ENCODE data around the gene ACTR3C. TPM values are rescaled to one million over a fixed set of nuclear protein-coding genes. Genes with fewer than 3 reads are reported as not detected.

The ACTR3C gene
- total and polyA plus RNA-seq, 2 of the 13 experiments (the other 11 are each of a cell fraction or from before 2014, with no cell fraction given) = 3.8 to 7.5 TPM

GRCh38 chr7:150339409-150339809 is 16.1 kb upstream of the ACTR3C start:
- no peaks in the 10 kb centered on the region for H3K9me3 ChIP-seq (ENCODE audit: low read length)
- no peaks in the 10 kb centered on the region; a peak in 1 of 5 replicates for H3K27me3 ChIP-seq (ENCODE audit: control insufficient read depth in 1 of 2, insufficient read depth in 2 of 2, low read length in 2 of 2)
- no peak for ATAC-seq
- peaks cover 3% of the 10 kb centered on the region for H3K79me2 ChIP-seq (ENCODE audit: insufficient read depth, low read length)
- ChIA-PET POLR2A (interaction anchor here (1.1 to 4.5 kb wide), 7 partner anchors 9 to 50 kb away, joined by 5 to 26 read pairs (median 7); partner anchors contain the start of genes ACTR3C and LRRC61), CTCF (ENCODE audit: low intra/inter-chr PET ratio, low total read pairs) (no interaction called here)
- peaks cover 41% of the 10 kb centered on the region for H3K4me1 ChIP-seq (ENCODE audit: insufficient read depth, low read length)
- in situ Hi-C loops (cut with HindIII; ENCODE audit: extremely low pct_ligation_motif_present, low pct_unique_long_range_greater_than_20kb) (no loop called here), intact Hi-C loops (cut with micrococcal nuclease; ENCODE audit: unreplicated experiment) (no loop called here)
- 86% methylated on average over 9 of the region's 9 CpGs for WGBS (ENCODE audit: low lambda C conversion rate)
- H3K36me3 ChIP-seq (replicated peaks in 1 of 2; ENCODE audit: control insufficient read depth in 1 of 2, insufficient read depth in 2 of 2, low read length in 2 of 2) = peaks cover 6 to 7% of the 10 kb centered on the region in 2 experiments; a peak in 2 of 5 replicates
- no peak overlapping the region for H2AFZ ChIP-seq (ENCODE audit: low read length)
- no peak overlapping the region for H3K4me3 ChIP-seq (replicated peaks in 1 of 3; ENCODE audit: insufficient read depth in 1 of 3, low read depth in 2 of 3, low read length in 3 of 3)
- no peak for FAIRE-seq
- DNase-seq (ENCODE audit: low spot score) = no peak
- peaks cover 2% of the 10 kb centered on the region; the same call in 1 of the 2 replicates for H4K20me1 ChIP-seq (ENCODE audit: insufficient read depth, low read length)
- H3K27ac ChIP-seq (ENCODE audit: extremely low read length, insufficient read depth, low read length) = no peak overlapping the region
- no TSS peak for BruUV-seq (replicated peaks)
- H3K4me2 ChIP-seq (ENCODE audit: low read depth, low read length) = peak overlapping the region; percentile 86
- 0 out of 2 replicates have a peak overlapping the region, but pooled peaks have one; percentile 17 for H3K9ac ChIP-seq (ENCODE audit: insufficient read depth, low read depth, low read length)
- no peak for TF ChIP-seq KMT2A (CRISPR knock-in tag; IDR thresholded peaks at IDR 0.05)
- TF ChIP-seq ZMYM4 (CRISPR knock-in tag; IDR thresholded peaks at IDR 0.05) = 0 out of 2 replicates have a peak, but pooled peaks have one; percentile 2
- 0 out of 2 replicates have a peak, but pooled peaks have one; percentile 10 for TF ChIP-seq ZNF451 (CRISPR knock-in tag; IDR thresholded peaks at IDR 0.05)

GRCh38 chr7:150338166-150338829 is 15.0 kb upstream of the ACTR3C start:
- in situ Hi-C loops (cut with HindIII; ENCODE audit: extremely low pct_ligation_motif_present, low pct_unique_long_range_greater_than_20kb) = no loop called here
- no peak for DNase-seq (ENCODE audit: low spot score)
- no TSS peak for BruUV-seq (replicated peaks)

More at GRCh38 chr7:150338166-150338829, 15.0 kb upstream of the ACTR3C start:
- Histone ChIP-seq H2AFZ (ENCODE audit: low read length) (no peak overlapping the region), H3K9me3 (ENCODE audit: low read length) (no peaks in the 10 kb centered on the region), H3K4me1 (ENCODE audit: insufficient read depth, low read length) (peaks cover 34% of the 10 kb centered on the region), H3K27ac (ENCODE audit: extremely low read length, insufficient read depth, low read length) (no peak overlapping the region), H3K79me2 (ENCODE audit: insufficient read depth, low read length) (peaks cover 3% of the 10 kb centered on the region), H4K20me1 (ENCODE audit: insufficient read depth, low read length) (peaks cover 2% of the 10 kb centered on the region; the same call in 1 of the 2 replicates), H3K4me2 (ENCODE audit: low read depth, low read length) (no peak overlapping the region), H3K36me3 (replicated peaks in 1 of 2; ENCODE audit: control insufficient read depth in 1 of 2, insufficient read depth in 2 of 2, low read length in 2 of 2) (peaks cover 7 to 8% of the 10 kb centered on the region in 2 experiments; a peak in 2 of 5 replicates), H3K27me3 (ENCODE audit: control insufficient read depth in 1 of 2, insufficient read depth in 2 of 2, low read length in 2 of 2) (no peaks in the 10 kb centered on the region; a peak in 1 of 5 replicates), H3K9ac (ENCODE audit: insufficient read depth, low read depth, low read length) (no peak overlapping the region), H3K4me3 (replicated peaks in 1 of 3; ENCODE audit: insufficient read depth in 1 of 3, low read depth in 2 of 3, low read length in 3 of 3) (no peak overlapping the region)
- CTCF ChIA-PET (ENCODE audit: low intra/inter-chr PET ratio, low total read pairs) = no interaction called here
- no peak for FAIRE-seq
- TF ChIP-seq RBM22 (optimal IDR thresholded peaks at IDR 0.05; ENCODE audit: low read length) (peak; percentile 0), ZNF562 (CRISPR knock-in tag; IDR thresholded peaks at IDR 0.05; ENCODE audit: borderline replicate concordance) (no peak), JARID2 (CRISPR knock-in tag; IDR thresholded peaks at IDR 0.05; ENCODE audit: insufficient replicate concordance) (no peak), TP53 (CRISPR knock-in tag; conservative IDR thresholded peaks at IDR 0.05) (no peak), POLR2AphosphoS5 (IDR thresholded peaks at IDR 0.05; ENCODE audit: low read depth, low read length) (0 out of 2 replicates have a peak, but pooled peaks have one; percentile 5), PAXIP1 (CRISPR knock-in tag; conservative IDR thresholded peaks at IDR 0.05) (no peak), AGO2 (optimal IDR thresholded peaks at IDR 0.05; ENCODE audit: low read depth, low read length) (peak; percentile 94)
- POLR2A ChIA-PET = interaction anchor here (0.7 to 1.7 kb wide), 3 partner anchors 12 to 32 kb away, joined by 3 to 7 read pairs (median 3); partner anchors contain the start of gene REPIN1
- ATAC-seq = no peak
- intact Hi-C loops (cut with micrococcal nuclease; ENCODE audit: unreplicated experiment) = no loop called here
- WGBS (ENCODE audit: low lambda C conversion rate) = 91% methylated on average over 9 of the region's 11 CpGs

All from HepG2 (cell line).